H1 (cell line): Measurements from ENCODE around the gene NBPF4. TPM values are rescaled to one million over a fixed set of nuclear protein-coding genes. Genes with fewer than 3 reads are reported as not detected.

Source experiments
- CTCF ChIA-PET: fragments of 300-600 bp; sonication (Branson Sonifier 250); formaldehyde crosslinking; loops from one replicate; lab custom pipeline; 2021; ENCODE audit not compliant: partially characterized antibody; lab: Charles Lee
- POLR2A ChIA-PET: fragments of 300-600 bp; sonication (Branson Sonifier 250); formaldehyde crosslinking; loops from one replicate; lab custom pipeline; 2021; ENCODE audit warnings: inconsistent platforms; ENCODE audit not compliant: partially characterized antibody; lab: Charles Lee
- DNase-seq, 2 experiments: peaks; one replicate each; pipeline versions ENCODE4 v3.0.0 to v3.0.0-alpha.2; 2010 to 2022; ENCODE audit warnings: low spot score in 2 of 2, low read depth in 1 of 2, mixed read lengths in 1 of 2
- FAIRE-seq: peaks from 2 replicates; lab custom pipeline; 2011; peaks lifted over from hg19 to GRCh38; lab: Jason Lieb, UNC
- H2AFZ ChIP-seq: 2 replicates; pipeline ENCODE4 v1.8.1; 2012; ENCODE audit warnings: low read length, inconsistent platforms
- H2AK5ac ChIP-seq: 2 replicates; pipeline ENCODE4 v1.6.1; 2013; ENCODE audit warnings: low read depth, low read length
- H2BK120ac ChIP-seq: replicated peaks from 2 replicates; pipeline ENCODE3; 2013; ENCODE audit warnings: low read depth, low read length, inconsistent platforms
- H2BK12ac ChIP-seq: 2 replicates; pipeline ENCODE4 v1.6.1; 2013; ENCODE audit warnings: low read depth, low read length
- H2BK15ac ChIP-seq: 2 replicates; pipeline ENCODE4 v1.6.1; 2013; ENCODE audit warnings: low read length
- H2BK20ac ChIP-seq: 2 replicates; pipeline ENCODE4 v1.6.1; 2013; ENCODE audit warnings: low read length
- H2BK5ac ChIP-seq: 2 replicates; pipeline ENCODE4 v1.6.1; 2013; ENCODE audit warnings: low read depth, low read length
- H3K14ac ChIP-seq: 2 replicates; pipeline ENCODE4 v1.6.1; 2013; ENCODE audit warnings: inconsistent platforms; ENCODE audit not compliant: insufficient read length
- H3K18ac ChIP-seq: 2 replicates; pipeline ENCODE4 v1.6.1; 2013; ENCODE audit warnings: low read length; ENCODE audit errors: extremely low read depth
- H3K23ac ChIP-seq: 2 replicates; pipeline ENCODE4 v1.6.1; 2013; ENCODE audit warnings: inconsistent platforms; ENCODE audit not compliant: insufficient read length
- H3K23me2 ChIP-seq: 2 replicates; pipeline ENCODE4 v1.6.1; 2013; ENCODE audit warnings: low read depth, low read length
- H3K27ac ChIP-seq: 2 replicates; pipeline ENCODE4 v1.6.1; 2011; ENCODE audit warnings: low read depth, low read length, inconsistent platforms
- H3K27me3 ChIP-seq, 4 experiments: replicated peaks in 1 of 4; 1 replicate in 1 of 4; 2 replicates in 3 of 4; pipeline versions ENCODE4 v1.6.1 to v1.8.1; 2011 to 2013; ENCODE audit warnings: low read length in 3 of 4, mild to moderate bottlenecking in 3 of 4, inconsistent platforms in 2 of 4, mixed read lengths in 2 of 4, moderate library complexity in 1 of 4; ENCODE audit not compliant: control insufficient read depth in 3 of 4, insufficient read depth in 3 of 4; ENCODE audit errors: extremely low read depth in 1 of 4
- H3K36me3 ChIP-seq, 4 experiments: 2 replicates each; pipeline versions ENCODE4 v1.6.1 to v1.8.1; 2011 to 2013; ENCODE audit warnings: mild to moderate bottlenecking in 4 of 4, low read length in 3 of 4, moderate library complexity in 2 of 4, control low read depth in 1 of 4, inconsistent platforms in 1 of 4; ENCODE audit not compliant: insufficient read depth in 4 of 4, control insufficient read depth in 2 of 4
- H3K4ac ChIP-seq: replicated peaks from 2 replicates; pipeline ENCODE3; 2013; ENCODE audit warnings: low read length, low read depth, mixed read lengths, inconsistent platforms; ENCODE audit not compliant: insufficient read length
- H3K4me1 ChIP-seq, 4 experiments: replicated peaks in 1 of 4; 1 replicate in 1 of 4; 2 replicates in 3 of 4; pipeline versions ENCODE4 v1.6.1 to v1.8.1; 2011 to 2013; ENCODE audit warnings: low read length in 3 of 4, inconsistent platforms in 2 of 4, mixed read lengths in 1 of 4; ENCODE audit not compliant: insufficient read depth in 4 of 4, control insufficient read depth in 3 of 4
- H3K4me2 ChIP-seq, 2 experiments: 2 replicates each; pipeline versions ENCODE4 v1.6.1 to v1.8.1; 2011 to 2013; ENCODE audit warnings: low read depth in 2 of 2, low read length in 2 of 2, control low read depth in 1 of 2, inconsistent platforms in 1 of 2, mild to moderate bottlenecking in 1 of 2; ENCODE audit not compliant: insufficient read depth in 1 of 2
- H3K4me3 ChIP-seq, 4 experiments: fragments of 200-600, 300-600 bp in 1 of 4; sonication (generic), shearing (Covaris generic), sonication (Bioruptor Twin) in 1 of 4; 2 replicates each; pipeline versions ENCODE4 v1.5.1 to v1.8.1; 2011 to 2016; ENCODE audit warnings: low read length in 4 of 4, low read depth in 3 of 4, control low read depth in 2 of 4, inconsistent platforms in 2 of 4, mild to moderate bottlenecking in 2 of 4, mixed read lengths in 1 of 4, moderate library complexity in 1 of 4; ENCODE audit not compliant: insufficient read depth in 2 of 4; ENCODE audit errors: extremely low read depth in 1 of 4
- H3K56ac ChIP-seq: replicated peaks from 2 replicates; pipeline ENCODE3; 2013; ENCODE audit warnings: low read depth, mild to moderate bottlenecking, mixed read lengths, low read length, inconsistent platforms; ENCODE audit not compliant: insufficient read length
- H3K79me1 ChIP-seq: 2 replicates; pipeline ENCODE4 v1.6.1; 2013; ENCODE audit warnings: low read depth, low read length, control low read depth
- H3K79me2 ChIP-seq, 2 experiments: 2 replicates each; pipeline versions ENCODE4 v1.6.1 to v1.8.1; 2012 to 2013; ENCODE audit warnings: low read length in 2 of 2, mild to moderate bottlenecking in 2 of 2, inconsistent platforms in 1 of 2; ENCODE audit not compliant: insufficient read depth in 2 of 2, control insufficient read depth in 1 of 2
- H3K9ac ChIP-seq, 4 experiments: replicated peaks in 1 of 4; 1 replicate in 1 of 4; 2 replicates in 3 of 4; pipeline versions ENCODE4 v1.6.1 to v1.8.1; 2011 to 2013; ENCODE audit warnings: low read depth in 3 of 4, low read length in 3 of 4, control low read depth in 2 of 4, mild to moderate bottlenecking in 2 of 4, moderate library complexity in 2 of 4, inconsistent platforms in 1 of 4; ENCODE audit errors: extremely low read depth in 1 of 4
- H3K9me3 ChIP-seq, 2 experiments: 2 replicates each; pipeline versions ENCODE4 v1.6.1 to v1.8.1; 2012 to 2013; ENCODE audit warnings: mild to moderate bottlenecking in 2 of 2, moderate library complexity in 2 of 2, control low read depth in 1 of 2, inconsistent platforms in 1 of 2, low read depth in 1 of 2, low read length in 1 of 2, mixed read lengths in 1 of 2; ENCODE audit not compliant: insufficient read depth in 2 of 2
- H4K20me1 ChIP-seq, 2 experiments: replicated peaks in 1 of 2; 2 replicates each; pipeline versions ENCODE3 to v1.8.1; 2011 to 2013; ENCODE audit warnings: inconsistent platforms in 2 of 2, low read length in 2 of 2, mild to moderate bottlenecking in 1 of 2; ENCODE audit not compliant: insufficient read depth in 2 of 2, control insufficient read depth in 1 of 2
- H4K5ac ChIP-seq: 2 replicates; pipeline ENCODE4 v1.6.1; 2013; ENCODE audit warnings: low read length, low read depth, mixed read lengths, inconsistent platforms; ENCODE audit not compliant: insufficient read length
- H4K8ac ChIP-seq: 2 replicates; pipeline ENCODE4 v1.8.0; 2013; ENCODE audit warnings: mild to moderate bottlenecking, moderate library complexity, low read length, inconsistent platforms; ENCODE audit not compliant: insufficient read depth; ENCODE audit errors: extremely low read depth
- H4K91ac ChIP-seq: replicated peaks from 2 replicates; pipeline ENCODE3; 2013; ENCODE audit warnings: low read length, mixed read lengths, inconsistent platforms; ENCODE audit not compliant: insufficient read length
- ATF3 ChIP-seq: IDR thresholded peaks from 2 replicates; pipeline ENCODE4 v1.6.1; 2011; ENCODE audit warnings: low read depth, mild to moderate bottlenecking, low read length; ENCODE audit not compliant: insufficient read depth
- BACH1 ChIP-seq: IDR thresholded peaks from 2 replicates; pipeline ENCODE4 v1.6.1; 2012; ENCODE audit warnings: low read length, improper control_type of control experiment
- CBX5 ChIP-seq: fragments of 300-800, 300-1000 bp; sonication (generic); IDR thresholded peaks from 2 replicates; pipeline ENCODE4 v1.7.1; 2016; ENCODE audit warnings: antibody characterized with exemption, low read length, low read depth
- HDAC2 ChIP-seq, 2 experiments: fragments of 300-600 bp in 1 of 2; sonication (generic) in 1 of 2; IDR thresholded peaks; 2 replicates each; pipeline ENCODE4 v1.6.1; 2011 to 2012; ENCODE audit warnings: low read depth in 2 of 2, low read length in 2 of 2, mild to moderate bottlenecking in 2 of 2, moderate library complexity in 2 of 2, borderline replicate concordance in 1 of 2, inconsistent platforms in 1 of 2
- JUN ChIP-seq: IDR thresholded peaks from 2 replicates; pipeline ENCODE4 v1.6.1; 2011; ENCODE audit warnings: low read depth, mild to moderate bottlenecking, improper control_type of control experiment, low read length
- PHF8 ChIP-seq: fragments of 200-600 bp; sonication (generic); conservative IDR thresholded peaks from 2 replicates; pipeline ENCODE4 v1.7.1; 2012; ENCODE audit warnings: low read depth, mild to moderate bottlenecking, inconsistent platforms, low read length, moderate library complexity
- POU5F1 ChIP-seq: IDR thresholded peaks from 2 replicates; pipeline ENCODE4 v1.6.1; 2011; ENCODE audit warnings: low read depth, mild to moderate bottlenecking, low read length, moderate library complexity
- RAD21 ChIP-seq, 2 experiments: IDR thresholded peaks in 1 of 2; conservative IDR thresholded peaks in 1 of 2; 2 replicates each; pipeline ENCODE4 v1.6.1; 2011; ENCODE audit warnings: low read depth in 2 of 2, low read length in 2 of 2, improper control_type of control experiment in 1 of 2, inconsistent platforms in 1 of 2, mild to moderate bottlenecking in 1 of 2, moderate library complexity in 1 of 2
- SAP30 ChIP-seq: fragments of 300-600 bp; sonication (generic); IDR thresholded peaks from 2 replicates; pipeline ENCODE4 v1.7.1; 2012; ENCODE audit warnings: low read length, moderate library complexity, mild to moderate bottlenecking, inconsistent platforms; ENCODE audit not compliant: insufficient read depth, insufficient replicate concordance
- TAF1 ChIP-seq: IDR thresholded peaks from 2 replicates; pipeline ENCODE4 v1.6.1; 2011; ENCODE audit warnings: mild to moderate bottlenecking, low read depth, low read length
- WGBS, 2 experiments: shearing (Covaris generic) in 1 of 2; methylation state at CpG; one replicate each; pipeline versions ENCODE4 v1.1.6 to v1.1.7; 2013 to 2015; ENCODE audit warnings: low lambda C conversion rate in 2 of 2, mixed read lengths in 2 of 2, inconsistent platforms in 1 of 2, low coverage in 1 of 2, missing lambda C conversion rate in 1 of 2; ENCODE audit not compliant: insufficient replicate concordance in 2 of 2, insufficient coverage in 1 of 2, insufficient read length in 1 of 2; ENCODE audit errors: extremely low coverage in 1 of 2, missing lambda C conversion rate in 1 of 2; 5-methylcytosine and 5-hydroxymethylcytosine counted together
- polyA plus RNA-seq, 7 experiments: library from polyadenylated mRNA; depleted of rRNA in 3 of 7; stranded (reverse) in 5 of 7; unstranded in 2 of 7; fragments of >200 nt in 5 of 7; fragments of 200-250 nt in 2 of 7; gene quantifications; 1 replicate in 5 of 7; 2 replicates in 1 of 7; 4 replicates in 1 of 7; pipeline versions ENCODE4 v1.2.1 to v1.2.3, GENCODE V29; 2011 to 2013; ENCODE audit warnings: missing spikeins in 2 of 7, mixed read lengths in 2 of 7
- total RNA-seq: library from RNA; stranded (reverse); fragmentation: NEBNext Ultra II Directional; extraction: Animal tissue kit (Norgen Biotek cat#: 25700); gene quantifications from 2 replicates; pipeline ENCODE4 v1.2.1, GENCODE V29; 2021

NBPF4 gene
- total and polyA plus RNA-seq, 2 of the 8 experiments (the other 6 are each of a cell fraction or from before 2014, with no cell fraction given): not detected

GRCh38 chr1:108194051-108194450 lies 49.8 kb downstream of the NBPF4 start:
- FAIRE-seq: no peak
- no peaks in the 10 kb centered on the region for H3K23me2 ChIP-seq

More at GRCh38 chr1:108194051-108194450, 49.8 kb downstream of the NBPF4 start:
- Histone ChIP-seq H3K14ac (no peak overlapping the region), H3K4me1 (peaks cover 0 to 6% (median 2%) of the 10 kb centered on the region in 4 experiments; a peak in 3 of 7 replicates), H3K23ac (no peak overlapping the region), H2BK15ac (no peak overlapping the region), H2BK12ac (no peak overlapping the region), H3K9ac (no peak overlapping the region), H3K79me1 (peaks cover 11% of the 10 kb centered on the region), H3K27me3 (no peaks in the 10 kb centered on the region), H3K9me3 (no peaks in the 10 kb centered on the region), H4K8ac (no peak overlapping the region), H3K4me3 (no peak overlapping the region), H2AK5ac (no peak overlapping the region), H2BK5ac (no peak overlapping the region), H3K4me2 (no peak overlapping the region), H4K5ac (no peak overlapping the region), H2AFZ (no peak overlapping the region), H3K18ac (no peak overlapping the region), H4K20me1 (peaks cover 0 to 3% of the 10 kb centered on the region in 2 experiments), H3K36me3 (peaks cover 0 to 10% (median 4%) of the 10 kb centered on the region in 4 experiments; a peak in 4 of 8 replicates), H3K4ac (no peak overlapping the region), H3K56ac (no peak overlapping the region), H2BK120ac (no peak overlapping the region), H3K79me2 (peaks cover 0 to 85% of the 10 kb centered on the region in 2 experiments; a peak in 3 of 4 replicates), H3K27ac (no peak overlapping the region), H4K91ac (no peak overlapping the region), H2BK20ac (no peak overlapping the region)
- 100% methylated on average over 1 of the region's 1 CpG; no CpG with 5 or more reads in 1 of the 2 experiments for WGBS, 2 experiments
- ChIA-PET POLR2A (interaction anchor here (2.3 kb wide), 1 partner anchor 13 kb away, joined by 7 read pairs; no protein-coding TSS in a partner anchor), CTCF (interaction anchor here (0.7 kb wide), 1 partner anchor 68 kb away, joined by 3 read pairs; no protein-coding TSS in a partner anchor)
- no peak for DNase-seq
- TF ChIP-seq SAP30 (no peak), TAF1 (no peak), CBX5 (no peak), JUN (no peak), PHF8 (no peak), BACH1 (no peak), POU5F1 (no peak), HDAC2 (IDR thresholded peaks at IDR 0.05; ENCODE audit: borderline replicate concordance in 1 of 2, low read depth in 2 of 2, low read length in 2 of 2) (no peak), RAD21 (IDR thresholded peaks at IDR 0.05 in 1 of 2, conservative IDR thresholded peaks at IDR 0.05 in 1 of 2; ENCODE audit: low read depth in 2 of 2, low read length in 2 of 2) (no peak), ATF3 (no peak)
